ENCODE results near the gene DTWD2. TPM values are rescaled to one million over a fixed set of nuclear protein-coding genes. Genes with fewer than 3 reads are reported as not detected.
A peak's percentile ranks its signal among the peaks of the same experiment; 100 is the strongest.

DTWD2 gene
- total and polyA plus RNA-seq, 2 of the 4 experiments (the other 2 are of a cell fraction) = 1.2 to 1.8 TPM

DNA sequence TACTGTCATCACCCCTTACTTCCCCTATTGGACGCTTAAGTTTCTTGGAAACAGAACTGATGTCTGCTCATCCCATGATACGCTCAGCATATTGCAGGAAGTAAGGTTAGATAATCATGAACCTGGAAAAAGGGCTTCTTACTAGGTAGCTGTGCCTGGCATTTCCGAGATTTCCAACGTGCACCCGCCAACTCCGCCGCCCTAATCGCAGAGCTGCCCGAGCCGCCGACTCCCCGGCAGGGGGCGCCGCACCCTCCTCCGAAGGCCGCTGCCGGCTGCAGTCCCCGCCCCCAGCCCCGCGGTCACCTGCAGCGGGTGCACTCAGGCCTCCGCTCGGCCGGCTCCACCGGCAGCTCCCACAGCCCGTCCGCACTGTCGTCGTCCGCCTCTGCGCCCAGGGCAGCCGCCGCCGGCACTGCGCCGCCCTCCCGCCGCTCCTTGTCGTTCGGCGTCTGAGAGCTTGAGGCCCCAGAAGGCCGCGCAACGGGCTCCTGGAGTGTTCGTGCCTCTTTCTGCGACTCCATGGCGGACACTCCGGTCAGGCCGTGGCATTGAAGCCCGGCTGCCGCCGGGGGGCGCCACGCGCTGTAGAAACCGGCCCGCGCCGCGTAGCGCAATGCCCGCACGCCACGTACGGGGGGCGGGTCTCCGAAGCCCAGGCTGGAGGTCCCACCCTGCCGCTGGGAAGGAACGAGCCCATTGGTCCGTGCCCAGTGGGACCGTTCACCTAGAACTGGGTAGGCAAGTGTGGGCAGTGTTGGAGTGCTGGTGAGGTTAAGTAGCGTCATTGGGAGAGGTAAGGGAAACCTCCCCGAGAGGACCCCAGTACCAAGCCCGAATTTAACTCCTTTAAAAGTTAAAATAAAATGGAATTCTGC is at the start of gene DTWD2 (continued):
- TF ChIP-seq, protein P1, sequence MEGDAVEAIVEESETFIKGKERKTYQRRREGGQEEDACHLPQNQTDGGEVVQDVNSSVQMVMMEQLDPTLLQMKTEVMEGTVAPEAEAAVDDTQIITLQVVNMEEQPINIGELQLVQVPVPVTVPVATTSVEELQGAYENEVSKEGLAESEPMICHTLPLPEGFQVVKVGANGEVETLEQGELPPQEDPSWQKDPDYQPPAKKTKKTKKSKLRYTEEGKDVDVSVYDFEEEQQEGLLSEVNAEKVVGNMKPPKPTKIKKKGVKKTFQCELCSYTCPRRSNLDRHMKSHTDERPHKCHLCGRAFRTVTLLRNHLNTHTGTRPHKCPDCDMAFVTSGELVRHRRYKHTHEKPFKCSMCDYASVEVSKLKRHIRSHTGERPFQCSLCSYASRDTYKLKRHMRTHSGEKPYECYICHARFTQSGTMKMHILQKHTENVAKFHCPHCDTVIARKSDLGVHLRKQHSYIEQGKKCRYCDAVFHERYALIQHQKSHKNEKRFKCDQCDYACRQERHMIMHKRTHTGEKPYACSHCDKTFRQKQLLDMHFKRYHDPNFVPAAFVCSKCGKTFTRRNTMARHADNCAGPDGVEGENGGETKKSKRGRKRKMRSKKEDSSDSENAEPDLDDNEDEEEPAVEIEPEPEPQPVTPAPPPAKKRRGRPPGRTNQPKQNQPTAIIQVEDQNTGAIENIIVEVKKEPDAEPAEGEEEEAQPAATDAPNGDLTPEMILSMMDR (conservative IDR thresholded peaks at IDR 0.05; ENCODE audit: low read depth, low read length) = peak; percentile 93
- TF ChIP-seq POLR2A (IDR thresholded peaks at IDR 0.05; ENCODE audit: low read depth, low read length) (no peak), SMC3 (IDR thresholded peaks at IDR 0.05; ENCODE audit: low read depth, low read length) (peak; percentile 76), NFE2L2 (IDR thresholded peaks at IDR 0.05; ENCODE audit: low read depth, low read length) (no peak), CEBPB (IDR thresholded peaks at IDR 0.05; ENCODE audit: low read depth, low read length) (peak; percentile 21; the same call in 1 of the 2 replicates), MXI1 (IDR thresholded peaks at IDR 0.05; ENCODE audit: borderline replicate concordance, low read depth, low read length) (no peak; the same call in 1 of the 2 replicates), MAFK (IDR thresholded peaks at IDR 0.05; ENCODE audit: low read depth, low read length) (no peak), BHLHE40 (IDR thresholded peaks at IDR 0.05; ENCODE audit: low read depth, low read length) (peak; percentile 62)
